IMR-90 (cell line): ENCODE measurements around the gene CAPSL. TPM values are rescaled to one million over a fixed set of nuclear protein-coding genes. Genes with fewer than 3 reads are reported as not detected.

Experiments
- ATAC-seq: fragments of 200-7000 bp; cut with Tn5 transposase; 2 replicates; pipeline ENCODE4 v1.9.1; 2020; ENCODE audit warnings: low read depth, mild to moderate bottlenecking, moderate library complexity
- BruUV-seq: library from RNA; stranded (reverse); fragments of 400-500 nt; replicated peaks from 2 replicates; lab custom pipeline; 2021; lab: Mats Ljungman, UMichigan
- CTCF ChIA-PET: fragments of 300-600 bp; formaldehyde crosslinking; extraction: SDS; loops from one replicate; lab custom pipeline; 2021; ENCODE audit warnings: antibody characterized with exemption; lab: Yijun Ruan, JAX
- POLR2A ChIA-PET: fragments of 300-600 bp; sonication (Branson Sonifier 250); formaldehyde crosslinking; loops from one replicate; lab custom pipeline; 2022; ENCODE audit warnings: antibody characterized with exemption; ENCODE audit not compliant: unreplicated experiment; lab: Charles Lee
- DNase-seq: peaks from one replicate; pipeline ENCODE4 v3.0.0; 2013
- H2AFZ ChIP-seq: replicated peaks from 2 replicates; pipeline ENCODE3; 2013; ENCODE audit warnings: low read length, mild to moderate bottlenecking; ENCODE audit not compliant: poor library complexity
- H2AK5ac ChIP-seq: 2 replicates; pipeline ENCODE4 v1.6.1; 2013; ENCODE audit warnings: low read depth, low read length, inconsistent platforms
- H2AK9ac ChIP-seq: replicated peaks from 2 replicates; pipeline ENCODE3; 2013; ENCODE audit warnings: mild to moderate bottlenecking, low read depth, low read length, moderate library complexity; ENCODE audit not compliant: poor library complexity
- H2BK120ac ChIP-seq: 2 replicates; pipeline ENCODE4 v1.6.1; 2013; ENCODE audit warnings: low read depth, low read length, inconsistent platforms
- H2BK15ac ChIP-seq: 3 replicates; pipeline ENCODE4 v1.6.1; 2013; ENCODE audit warnings: low read depth, low read length, inconsistent platforms
- H2BK20ac ChIP-seq: 2 replicates; pipeline ENCODE4 v1.6.1; 2013; ENCODE audit warnings: low read depth, mild to moderate bottlenecking, inconsistent platforms, low read length, moderate library complexity
- H2BK5ac ChIP-seq: 2 replicates; pipeline ENCODE4 v1.6.1; 2013; ENCODE audit warnings: mild to moderate bottlenecking, low read depth, low read length, inconsistent platforms; ENCODE audit not compliant: poor library complexity, severe bottlenecking
- H3K14ac ChIP-seq: replicated peaks from 2 replicates; pipeline ENCODE4 v1.6.1; 2013; ENCODE audit warnings: low read depth, low read length, inconsistent platforms
- H3K18ac ChIP-seq: 2 replicates; pipeline ENCODE4 v1.6.1; 2013; ENCODE audit warnings: low read depth, low read length, control low read depth
- H3K23ac ChIP-seq: 2 replicates; pipeline ENCODE4 v1.6.1; 2013; ENCODE audit warnings: low read depth, low read length, inconsistent platforms
- H3K27ac ChIP-seq: 2 replicates; pipeline ENCODE4 v1.5.1; 2013; ENCODE audit warnings: mild to moderate bottlenecking, control low read depth, low read length; ENCODE audit not compliant: insufficient read depth
- H3K27me3 ChIP-seq: 2 replicates; pipeline ENCODE4 v1.6.1; 2013; ENCODE audit warnings: low read length; ENCODE audit not compliant: control insufficient read depth, insufficient read depth
- H3K36me3 ChIP-seq: 2 replicates; pipeline ENCODE4 v1.6.1; 2013; ENCODE audit warnings: low read length, mixed read lengths; ENCODE audit not compliant: control insufficient read depth, insufficient read depth
- H3K4ac ChIP-seq: 2 replicates; pipeline ENCODE4 v1.6.1; 2013; ENCODE audit warnings: low read depth, low read length, inconsistent platforms
- H3K4me1 ChIP-seq: 2 replicates; pipeline ENCODE4 v1.6.1; 2013; ENCODE audit warnings: low read length, mixed read lengths; ENCODE audit not compliant: control insufficient read depth, insufficient read depth
- H3K4me2 ChIP-seq: 2 replicates; pipeline ENCODE4 v1.6.1; 2013; ENCODE audit warnings: low read depth, mild to moderate bottlenecking, control low read depth, low read length, moderate library complexity
- H3K4me3 ChIP-seq: 2 replicates; pipeline ENCODE4 v1.5.1; 2013; ENCODE audit warnings: low read depth, mild to moderate bottlenecking, control low read depth, low read length, moderate library complexity; ENCODE audit not compliant: insufficient read depth
- H3K56ac ChIP-seq: 2 replicates; pipeline ENCODE4 v1.6.1; 2013; ENCODE audit warnings: low read length, inconsistent platforms; ENCODE audit not compliant: insufficient read depth; ENCODE audit errors: extremely low read depth
- H3K79me1 ChIP-seq, 2 experiments: 2 replicates each; pipeline ENCODE4 v1.6.1; 2013; ENCODE audit warnings: low read length in 2 of 2, inconsistent platforms in 1 of 2, low read depth in 1 of 2
- H3K9ac ChIP-seq: 2 replicates; pipeline ENCODE4 v1.6.1; 2013; ENCODE audit warnings: low read depth, low read length, control low read depth
- H3K9me1 ChIP-seq: 2 replicates; pipeline ENCODE4 v1.6.1; 2013; ENCODE audit warnings: low read length, inconsistent platforms; ENCODE audit not compliant: insufficient read depth
- H3K9me3 ChIP-seq: 2 replicates; pipeline ENCODE4 v1.6.1; 2013; ENCODE audit warnings: low read length; ENCODE audit not compliant: control insufficient read depth, insufficient read depth
- H4K20me1 ChIP-seq: 2 replicates; pipeline ENCODE4 v1.6.1; 2013; ENCODE audit warnings: low read length, inconsistent platforms; ENCODE audit not compliant: insufficient read depth
- H4K5ac ChIP-seq: 2 replicates; pipeline ENCODE4 v1.6.1; 2013; ENCODE audit warnings: mild to moderate bottlenecking, low read depth, low read length, control low read depth
- H4K8ac ChIP-seq, 2 experiments: 2 replicates each; pipeline ENCODE4 v1.6.1; 2013; ENCODE audit warnings: low read depth in 2 of 2, low read length in 2 of 2, control low read depth in 1 of 2, inconsistent platforms in 1 of 2
- H4K91ac ChIP-seq: 2 replicates; pipeline ENCODE4 v1.6.1; 2013; ENCODE audit warnings: low read depth, low read length, inconsistent platforms; ENCODE audit not compliant: insufficient read depth
- BHLHE40 ChIP-seq: fragments of 150-350 bp; IDR thresholded peaks from 2 replicates; pipeline ENCODE4 v1.6.1; 2016; ENCODE audit warnings: mild to moderate bottlenecking, low read depth, low read length
- CEBPB ChIP-seq: IDR thresholded peaks from 2 replicates; pipeline ENCODE4 v1.6.1; 2012; ENCODE audit warnings: low read depth, low read length, improper control_type of control experiment
- CHD1 ChIP-seq: IDR thresholded peaks from 2 replicates; pipeline ENCODE4 v1.6.1; 2012; ENCODE audit warnings: low read depth, low read length, improper control_type of control experiment
- FOS ChIP-seq: fragments of 150-350 bp; IDR thresholded peaks from 2 replicates; pipeline ENCODE4 v1.6.1; 2016; ENCODE audit warnings: low read depth, low read length
- MAZ ChIP-seq: IDR thresholded peaks from 2 replicates; pipeline ENCODE4 v1.6.1; 2012; ENCODE audit warnings: low read depth, mild to moderate bottlenecking, low read length, improper control_type of control experiment, moderate library complexity, borderline replicate concordance
- MXI1 ChIP-seq: IDR thresholded peaks from 2 replicates; pipeline ENCODE4 v1.6.1; 2012; ENCODE audit warnings: low read depth, mild to moderate bottlenecking, low read length, moderate library complexity, borderline replicate concordance
- NFE2L2 ChIP-seq: fragments of 150-350 bp; IDR thresholded peaks from 2 replicates; pipeline ENCODE4 v1.6.1; 2016; ENCODE audit warnings: low read depth, mild to moderate bottlenecking, low read length
- POLR2A ChIP-seq: IDR thresholded peaks from 2 replicates; pipeline ENCODE4 v1.6.1; 2012; ENCODE audit warnings: mild to moderate bottlenecking, low read depth, low read length
- RAD21 ChIP-seq: IDR thresholded peaks from 2 replicates; pipeline ENCODE4 v1.6.1; 2012; ENCODE audit warnings: low read length, improper control_type of control experiment
- RCOR1 ChIP-seq: IDR thresholded peaks from 2 replicates; pipeline ENCODE4 v1.6.1; 2012; ENCODE audit warnings: mild to moderate bottlenecking, low read length, improper control_type of control experiment; ENCODE audit not compliant: insufficient replicate concordance
- RFX5 ChIP-seq: IDR thresholded peaks from 2 replicates; pipeline ENCODE4 v1.8.0; 2012; ENCODE audit warnings: low read depth, mild to moderate bottlenecking, low read length, moderate library complexity
- SMC3 ChIP-seq: fragments of 150-350 bp; IDR thresholded peaks from 2 replicates; pipeline ENCODE4 v1.6.1; 2016; ENCODE audit warnings: low read depth, mild to moderate bottlenecking, antibody characterized with exemption, low read length, moderate library complexity
- WGBS, 2 experiments: methylation state at CpG; one replicate each; pipeline versions ENCODE4 v1.1.5 to v1.1.7; 2013; ENCODE audit warnings: missing lambda C conversion rate in 2 of 2; ENCODE audit not compliant: insufficient read length in 1 of 2; ENCODE audit errors: extremely low coverage in 2 of 2; 5-methylcytosine and 5-hydroxymethylcytosine counted together
- dilution Hi-C: fragments of 300-500 bp; cut with HindIII; formaldehyde crosslinking; loops from one replicate; pipeline ENCODE4 v1.14.3; 2018; ENCODE audit warnings: low sequenced_read_pairs; ENCODE audit not compliant: unreplicated experiment
- in situ Hi-C: fragments of 300-500 bp; cut with MboI; formaldehyde crosslinking; loops from 3 replicates; pipeline ENCODE4 v1.14.3; 2019; ENCODE audit warnings: low sequenced_read_pairs, inconsistent platforms, mixed read lengths
- intact Hi-C: fragments of 100-400 bp; cut with micrococcal nuclease; formaldehyde crosslinking; loops from 2 replicates; pipeline ENCODE4 v1.10.0; 2022
- polyA plus RNA-seq, 3 experiments: library from polyadenylated mRNA; depleted of rRNA; stranded (reverse); fragments of >200 nt; gene quantifications; 2 replicates each; pipeline ENCODE4 v1.2.3, GENCODE V29; 2012; ENCODE audit warnings: low replicate concordance in 1 of 3
- total RNA-seq: library from RNA; depleted of rRNA; stranded (reverse); fragments of >200 nt; gene quantifications from 2 replicates; pipeline ENCODE4 v1.2.3, GENCODE V29; 2012
- TF ChIP-seq, protein P1 (sequence below): fragments of 150-350 bp; IDR thresholded peaks from 2 replicates; pipeline ENCODE4 v1.6.1; 2016; ENCODE audit warnings: low read depth, mild to moderate bottlenecking, low read length, moderate library complexity, borderline replicate concordance
- TF ChIP-seq, protein P2 (sequence below): fragments of 150-350 bp; IDR thresholded peaks from 2 replicates; pipeline ENCODE4 v1.6.1; 2017; ENCODE audit warnings: mild to moderate bottlenecking, antibody characterized with exemption, low read length, low read depth

CAPSL gene
- total and polyA plus RNA-seq, 2 of the 4 experiments (the other 2 are of a cell fraction), result 0.09 TPM; not detected in 1

GRCh38 chr5:35960328-35960727 lies 21.9 kb upstream of the CAPSL start:
- no peaks in the 10 kb centered on the region; the same call in 1 of the 2 replicates for H3K9me3 ChIP-seq
- ChIA-PET POLR2A (no interaction called here), CTCF (no interaction called here)
- no peak overlapping the region for H3K4me3 ChIP-seq
- no peak overlapping the region for H4K5ac ChIP-seq
- H3K9me1 ChIP-seq, result no peaks in the 10 kb centered on the region
- no peak overlapping the region for H2AK9ac ChIP-seq
- peaks cover 4% of the 10 kb centered on the region for H3K27me3 ChIP-seq
- H2BK5ac ChIP-seq, result no peak overlapping the region
- WGBS, 2 experiments, result 38% methylated on average over 2 of the region's 7 CpGs; no CpG with 5 or more reads in 1 of the 2 experiments
- H3K36me3 ChIP-seq, result no peaks in the 10 kb centered on the region
- no peak overlapping the region for H2BK15ac ChIP-seq
- H3K4me1 ChIP-seq, result no peaks in the 10 kb centered on the region
- H3K4me2 ChIP-seq, result no peak overlapping the region
- in situ Hi-C loops, result no loop called here
- H2AFZ ChIP-seq, result no peak overlapping the region
- no peak overlapping the region for H2BK20ac ChIP-seq
- no peak overlapping the region for H3K9ac ChIP-seq
- no TSS peak for BruUV-seq
- no peak overlapping the region for H3K23ac ChIP-seq
- no peak overlapping the region for H4K91ac ChIP-seq
- intact Hi-C loops, result loop anchor here (5.0 to 10.0 kb wide), 2 partner anchors 347 to 544 kb away; no protein-coding TSS in a partner anchor
- H3K14ac ChIP-seq, result no peak overlapping the region
- H3K56ac ChIP-seq, result no peak overlapping the region
- H3K27ac ChIP-seq, result no peak overlapping the region
- TF ChIP-seq MXI1, result no peak
- TF ChIP-seq RCOR1, result no peak
- TF ChIP-seq CHD1, result no peak
- TF ChIP-seq, protein P1, sequence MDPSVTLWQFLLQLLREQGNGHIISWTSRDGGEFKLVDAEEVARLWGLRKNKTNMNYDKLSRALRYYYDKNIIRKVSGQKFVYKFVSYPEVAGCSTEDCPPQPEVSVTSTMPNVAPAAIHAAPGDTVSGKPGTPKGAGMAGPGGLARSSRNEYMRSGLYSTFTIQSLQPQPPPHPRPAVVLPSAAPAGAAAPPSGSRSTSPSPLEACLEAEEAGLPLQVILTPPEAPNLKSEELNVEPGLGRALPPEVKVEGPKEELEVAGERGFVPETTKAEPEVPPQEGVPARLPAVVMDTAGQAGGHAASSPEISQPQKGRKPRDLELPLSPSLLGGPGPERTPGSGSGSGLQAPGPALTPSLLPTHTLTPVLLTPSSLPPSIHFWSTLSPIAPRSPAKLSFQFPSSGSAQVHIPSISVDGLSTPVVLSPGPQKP, result no peak
- no peak for TF ChIP-seq POLR2A
- no peak for TF ChIP-seq FOS
- no peak for TF ChIP-seq RFX5
- no peak for TF ChIP-seq SMC3
- TF ChIP-seq NFE2L2, result no peak
- no peak for TF ChIP-seq RAD21
- TF ChIP-seq CEBPB, result no peak
- no peak for TF ChIP-seq BHLHE40
- TF ChIP-seq, protein P2, sequence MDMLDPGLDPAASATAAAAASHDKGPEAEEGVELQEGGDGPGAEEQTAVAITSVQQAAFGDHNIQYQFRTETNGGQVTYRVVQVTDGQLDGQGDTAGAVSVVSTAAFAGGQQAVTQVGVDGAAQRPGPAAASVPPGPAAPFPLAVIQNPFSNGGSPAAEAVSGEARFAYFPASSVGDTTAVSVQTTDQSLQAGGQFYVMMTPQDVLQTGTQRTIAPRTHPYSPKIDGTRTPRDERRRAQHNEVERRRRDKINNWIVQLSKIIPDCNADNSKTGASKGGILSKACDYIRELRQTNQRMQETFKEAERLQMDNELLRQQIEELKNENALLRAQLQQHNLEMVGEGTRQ, result no peak
- TF ChIP-seq MAZ, result no peak
- H2AK5ac ChIP-seq, result no peak overlapping the region
- H4K20me1 ChIP-seq, result no peaks in the 10 kb centered on the region
- no peak for DNase-seq
- no peak overlapping the region for H4K8ac ChIP-seq
- no peak for ATAC-seq
- H3K18ac ChIP-seq, result no peak overlapping the region
- no peak overlapping the region for H2BK120ac ChIP-seq
- dilution Hi-C loops, result no loop called here
- H3K79me1 ChIP-seq, result no peaks in the 10 kb centered on the region
- no peak overlapping the region for H3K4ac ChIP-seq
